ENCODE measurements around the gene CCNB1. TPM values are rescaled to one million over a fixed set of nuclear protein-coding genes. Genes with fewer than 3 reads are reported as not detected.
"Not testable (repeated sequence)": the region's sequence is repeated elsewhere in the genome, so short reads cannot be mapped to it uniquely, and the experiment has no call there.

The CCNB1 gene
- total RNA-seq, 4 donors from 2014 or later = 5.7 to 10.6 (median 8.5) TPM

DNA sequence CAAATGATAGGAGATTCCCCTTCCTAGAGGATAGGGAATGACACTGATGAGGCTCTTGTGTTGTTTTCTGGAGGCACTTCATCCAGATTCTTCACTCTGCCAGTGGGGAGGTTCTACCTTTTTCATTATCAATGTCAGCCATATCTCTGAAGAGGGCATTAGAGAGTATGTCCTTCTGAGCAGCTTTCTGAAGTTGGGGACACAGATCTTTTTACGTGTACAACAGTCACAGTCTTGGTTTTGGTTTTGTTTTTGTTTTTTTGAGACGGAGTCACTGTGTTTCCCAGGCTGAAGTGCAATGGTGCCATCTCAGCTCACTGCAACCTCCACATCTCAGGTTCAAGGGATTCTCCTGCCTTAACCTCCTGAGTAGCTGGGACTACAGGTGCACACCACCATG, 45.1 kb downstream of the CCNB1 start:
- TF ChIP-seq POLR2A (IDR thresholded peaks at IDR 0.05) = no peak
- TF ChIP-seq, protein P1, sequence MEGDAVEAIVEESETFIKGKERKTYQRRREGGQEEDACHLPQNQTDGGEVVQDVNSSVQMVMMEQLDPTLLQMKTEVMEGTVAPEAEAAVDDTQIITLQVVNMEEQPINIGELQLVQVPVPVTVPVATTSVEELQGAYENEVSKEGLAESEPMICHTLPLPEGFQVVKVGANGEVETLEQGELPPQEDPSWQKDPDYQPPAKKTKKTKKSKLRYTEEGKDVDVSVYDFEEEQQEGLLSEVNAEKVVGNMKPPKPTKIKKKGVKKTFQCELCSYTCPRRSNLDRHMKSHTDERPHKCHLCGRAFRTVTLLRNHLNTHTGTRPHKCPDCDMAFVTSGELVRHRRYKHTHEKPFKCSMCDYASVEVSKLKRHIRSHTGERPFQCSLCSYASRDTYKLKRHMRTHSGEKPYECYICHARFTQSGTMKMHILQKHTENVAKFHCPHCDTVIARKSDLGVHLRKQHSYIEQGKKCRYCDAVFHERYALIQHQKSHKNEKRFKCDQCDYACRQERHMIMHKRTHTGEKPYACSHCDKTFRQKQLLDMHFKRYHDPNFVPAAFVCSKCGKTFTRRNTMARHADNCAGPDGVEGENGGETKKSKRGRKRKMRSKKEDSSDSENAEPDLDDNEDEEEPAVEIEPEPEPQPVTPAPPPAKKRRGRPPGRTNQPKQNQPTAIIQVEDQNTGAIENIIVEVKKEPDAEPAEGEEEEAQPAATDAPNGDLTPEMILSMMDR (IDR thresholded peaks at IDR 0.05) = no peak
- H3K4me3 ChIP-seq (ENCODE audit: low read depth, poor library complexity, severe bottlenecking) = no peak overlapping the region
- intact Hi-C loops (cut with DNase I; ENCODE audit: low total_unique reads) = no loop called here
- no peak for DNase-seq (ENCODE audit: low spot score in 2 of 2)
- WGBS, 2 donors = 94 to 96% methylated on average over 2 of the region's 2 CpGs

DNA sequence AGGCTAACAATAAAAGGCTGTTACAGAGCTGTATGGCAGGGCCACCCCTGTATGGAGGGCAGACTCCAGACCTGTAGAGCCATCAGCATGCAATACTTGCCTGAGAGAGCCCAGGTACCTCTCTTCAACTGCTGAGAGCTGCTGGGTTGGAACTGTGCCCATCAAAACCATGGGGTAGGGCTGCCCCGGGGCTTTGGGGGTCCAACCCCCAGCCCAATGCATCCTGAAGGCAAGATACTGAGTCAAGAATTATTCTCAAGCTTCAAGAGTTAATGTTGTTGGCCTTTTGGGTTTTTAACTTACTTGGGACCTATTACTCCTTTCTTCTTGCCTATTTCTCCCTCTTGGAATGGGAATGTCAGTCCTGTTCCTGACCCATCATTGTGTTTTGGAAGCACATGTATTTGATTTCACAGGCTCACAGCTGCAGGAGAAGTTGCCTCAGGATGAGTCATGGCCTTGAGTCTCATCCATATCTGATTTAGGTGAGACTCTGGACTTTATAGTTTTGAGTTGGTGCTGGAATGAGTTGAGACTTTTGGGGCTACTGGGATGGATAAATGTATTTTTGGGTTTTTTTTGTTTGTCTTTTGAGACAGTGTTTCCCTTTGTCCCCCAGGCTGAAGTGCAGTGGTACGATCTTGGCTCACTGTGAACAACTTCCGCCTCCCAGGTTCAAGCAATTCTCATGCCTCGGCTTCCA, 46.7 kb downstream of the CCNB1 start:
- 96% methylated on average over 4 of the region's 4 CpGs for WGBS, 2 donors
- intact Hi-C loops (cut with DNase I; ENCODE audit: low total_unique reads) = no loop called here
- TF ChIP-seq, protein P1 (IDR thresholded peaks at IDR 0.05) = no peak
- no peak for TF ChIP-seq POLR2A (IDR thresholded peaks at IDR 0.05)
- DNase-seq (ENCODE audit: low spot score in 2 of 2) = no peak
- H3K4me3 ChIP-seq (ENCODE audit: low read depth, poor library complexity, severe bottlenecking) = no peak overlapping the region

DNA sequence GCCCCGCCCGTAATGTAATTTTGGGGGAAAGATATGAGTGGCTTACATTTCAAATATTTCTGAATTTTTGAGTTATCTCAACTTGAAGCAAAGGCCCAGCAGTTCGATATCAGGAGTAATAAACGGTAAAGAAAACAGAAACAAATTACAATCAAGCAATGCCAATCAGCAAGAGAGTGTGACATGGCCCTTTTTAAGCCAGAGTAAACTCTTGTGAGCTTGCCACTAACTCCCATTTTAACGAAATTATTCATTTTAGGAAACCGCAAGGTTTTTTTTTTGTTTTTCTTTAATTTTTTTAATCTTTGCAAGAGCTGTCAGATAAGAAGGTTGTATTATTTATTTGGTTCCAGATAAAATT, 50.2 kb downstream of the CCNB1 start:
- no peak overlapping the region for H3K4me3 ChIP-seq (ENCODE audit: low read depth, poor library complexity, severe bottlenecking)
- DNase-seq (ENCODE audit: low spot score in 2 of 2) = no peak
- intact Hi-C loops (cut with DNase I; ENCODE audit: low total_unique reads) = no loop called here
- TF ChIP-seq, protein P1 (IDR thresholded peaks at IDR 0.05) = no peak
- no peak for TF ChIP-seq POLR2A (IDR thresholded peaks at IDR 0.05)
- 39 to 46% methylated on average over 6 of the region's 6 CpGs for WGBS, 2 donors

DNA sequence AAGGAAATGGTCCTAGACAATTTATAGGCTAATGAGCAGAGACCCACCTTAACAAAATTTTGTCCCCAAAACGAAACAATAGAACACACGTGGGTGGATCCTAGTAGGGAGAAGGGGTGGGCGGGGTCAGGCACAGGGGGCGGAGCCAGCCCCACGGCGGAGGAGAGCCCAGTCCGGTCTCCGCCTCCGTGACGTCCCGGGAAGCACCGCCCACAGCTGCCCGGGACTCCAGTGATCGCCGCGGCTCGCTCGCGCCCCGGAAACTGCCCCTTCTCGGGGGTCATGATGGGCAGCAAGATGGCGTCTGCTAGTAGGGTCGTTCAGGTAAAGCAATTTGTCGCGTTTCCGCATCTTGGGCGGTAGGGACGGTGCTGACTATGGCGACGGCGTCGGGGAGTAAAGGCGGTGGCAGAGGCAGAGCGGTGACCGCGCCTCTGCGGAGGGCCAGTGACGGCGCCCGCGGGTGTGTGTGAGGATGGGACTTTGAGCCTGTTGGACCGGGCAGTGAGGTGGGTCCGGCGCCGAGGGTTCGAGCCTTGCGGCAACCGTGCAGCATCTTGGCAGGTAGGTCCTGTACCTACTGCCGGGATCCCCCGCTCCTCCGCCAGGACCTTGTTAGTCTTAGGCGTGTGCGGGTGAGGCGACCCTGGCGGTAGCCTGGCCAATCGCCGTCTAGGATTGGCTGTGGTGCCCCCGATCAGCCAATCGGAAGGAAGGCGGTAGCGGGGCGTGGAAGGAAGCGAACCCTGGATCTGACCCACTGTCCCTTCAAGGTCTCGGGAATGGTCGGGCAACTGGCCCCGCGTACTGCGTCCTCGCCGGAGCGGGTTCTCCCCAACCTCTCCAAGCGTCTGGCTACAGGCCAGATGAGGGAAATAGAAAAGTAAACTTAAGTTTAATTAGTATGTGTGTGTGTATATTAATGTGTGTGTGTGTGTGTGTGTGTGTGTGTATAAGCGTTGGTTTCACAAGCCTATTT, 50.9 kb downstream of the CCNB1 start:
- peak; percentile 98 to 99 for DNase-seq (ENCODE audit: low spot score in 2 of 2)
- whole genome bisulfite sequencing, 2 donors = 0 to 1% methylated on average over 49 to 62 of the region's 73 CpGs
- TF ChIP-seq POLR2A (IDR thresholded peaks at IDR 0.05) = no peak
- TF ChIP-seq, protein P1 (IDR thresholded peaks at IDR 0.05) = no peak
- H3K4me3 ChIP-seq (ENCODE audit: low read depth, poor library complexity, severe bottlenecking) = peak overlapping the region; percentile 90
- intact Hi-C loops (cut with DNase I; ENCODE audit: low total_unique reads) = no loop called here

DNA sequence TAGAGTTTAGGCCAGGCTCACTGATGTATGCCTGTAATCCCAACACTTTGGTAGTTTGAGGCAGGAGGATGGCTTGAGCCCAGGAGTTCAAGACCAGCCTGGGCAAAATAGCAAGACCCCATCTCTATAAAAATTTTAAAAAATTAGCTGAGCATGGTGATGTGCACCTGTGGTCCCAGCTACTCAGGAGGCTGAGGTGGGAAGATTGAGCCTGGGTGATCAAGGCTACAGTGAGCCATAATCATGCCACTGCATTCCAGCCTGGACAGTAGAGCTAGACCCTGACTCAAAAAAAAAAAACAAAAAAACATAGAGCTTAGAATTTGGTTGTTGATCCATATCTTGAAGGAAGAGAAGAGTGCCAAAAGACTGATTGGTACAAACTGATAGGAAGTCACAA, 53.0 kb downstream of the CCNB1 start:
- no peak overlapping the region for H3K4me3 ChIP-seq (ENCODE audit: low read depth, poor library complexity, severe bottlenecking)
- intact Hi-C loops (cut with DNase I; ENCODE audit: low total_unique reads) = no loop called here
- no peak for TF ChIP-seq POLR2A (IDR thresholded peaks at IDR 0.05)
- TF ChIP-seq, protein P1 (IDR thresholded peaks at IDR 0.05) = no peak
- no peak for DNase-seq (ENCODE audit: low spot score in 2 of 2)

DNA sequence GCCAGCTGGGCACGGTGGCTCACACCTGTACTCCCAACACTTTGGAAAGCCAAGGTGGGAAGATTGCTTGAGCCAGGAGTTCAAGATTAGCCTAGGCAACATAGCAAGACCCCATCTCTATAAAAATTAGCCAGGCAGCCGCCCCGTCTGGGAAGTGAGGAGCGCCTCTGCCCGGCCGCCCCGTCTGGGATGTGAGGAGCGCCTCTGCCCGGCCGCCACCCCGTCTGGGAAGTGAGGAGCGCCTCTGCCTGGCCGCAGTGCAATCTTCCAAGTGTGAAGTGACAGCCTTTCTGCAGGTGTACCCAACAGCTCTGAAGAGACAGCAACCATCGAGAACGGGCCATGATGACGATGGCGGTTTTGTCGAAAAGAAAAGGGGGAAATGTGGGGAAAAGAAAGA, 53.4 kb downstream of the CCNB1 start:
- DNase-seq (ENCODE audit: low spot score in 2 of 2); H3K4me3 ChIP-seq (ENCODE audit: low read depth, poor library complexity, severe bottlenecking); intact Hi-C loops (cut with DNase I; ENCODE audit: low total_unique reads): not testable (repeated sequence)
- 96% methylated on average over 18 of the region's 18 CpGs for WGBS, 2 donors

DNA sequence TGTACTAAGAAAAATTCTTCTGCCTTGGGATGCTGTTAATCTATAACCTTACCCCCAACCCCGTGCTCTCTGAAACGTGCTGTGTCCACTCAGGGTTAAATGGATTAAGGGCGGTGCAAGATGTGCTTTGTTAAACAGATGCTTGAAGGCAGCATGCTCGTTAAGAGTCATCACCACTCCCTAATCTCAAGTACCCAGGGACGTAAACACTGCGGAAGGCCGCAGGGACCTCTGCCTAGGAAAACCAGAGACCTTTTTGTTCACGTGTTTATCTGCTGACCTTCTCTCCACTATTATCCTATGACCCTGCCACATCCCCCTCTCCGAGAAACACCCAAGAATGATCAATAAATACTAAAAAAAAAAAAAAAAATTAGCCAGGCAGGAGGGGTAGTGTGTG, 53.9 kb downstream of the CCNB1 start:
- 81 to 85% methylated on average over 9 of the region's 9 CpGs for WGBS, 2 donors
- H3K4me3 ChIP-seq (ENCODE audit: low read depth, poor library complexity, severe bottlenecking); intact Hi-C loops (cut with DNase I; ENCODE audit: low total_unique reads); DNase-seq (ENCODE audit: low spot score in 2 of 2): not testable (repeated sequence)

Data from lower leg skin (tissue), 4 donors.